Occipital lobe (tissue), 2 donors: ENCODE data around the gene DSTN. TPM values are rescaled to one million over a fixed set of nuclear protein-coding genes. Genes with fewer than 3 reads are reported as not detected.
"Not testable (repeated sequence)": the region's sequence is repeated elsewhere in the genome, so short reads cannot be mapped to it uniquely, and the experiment has no call there.

Experiments
- DNase-seq: peaks from one replicate; lab custom pipeline; 2025; lab: John Stamatoyannopoulos, UW
- total RNA-seq: library from RNA; depleted of rRNA; stranded (reverse); fragments of >200 nt; gene quantifications from one replicate; pipeline ENCODE4 v1.2.3, GENCODE V29; 2014

The DSTN gene
- total RNA-seq, 1 donor from 2014 or later, result 295 TPM

DNA sequence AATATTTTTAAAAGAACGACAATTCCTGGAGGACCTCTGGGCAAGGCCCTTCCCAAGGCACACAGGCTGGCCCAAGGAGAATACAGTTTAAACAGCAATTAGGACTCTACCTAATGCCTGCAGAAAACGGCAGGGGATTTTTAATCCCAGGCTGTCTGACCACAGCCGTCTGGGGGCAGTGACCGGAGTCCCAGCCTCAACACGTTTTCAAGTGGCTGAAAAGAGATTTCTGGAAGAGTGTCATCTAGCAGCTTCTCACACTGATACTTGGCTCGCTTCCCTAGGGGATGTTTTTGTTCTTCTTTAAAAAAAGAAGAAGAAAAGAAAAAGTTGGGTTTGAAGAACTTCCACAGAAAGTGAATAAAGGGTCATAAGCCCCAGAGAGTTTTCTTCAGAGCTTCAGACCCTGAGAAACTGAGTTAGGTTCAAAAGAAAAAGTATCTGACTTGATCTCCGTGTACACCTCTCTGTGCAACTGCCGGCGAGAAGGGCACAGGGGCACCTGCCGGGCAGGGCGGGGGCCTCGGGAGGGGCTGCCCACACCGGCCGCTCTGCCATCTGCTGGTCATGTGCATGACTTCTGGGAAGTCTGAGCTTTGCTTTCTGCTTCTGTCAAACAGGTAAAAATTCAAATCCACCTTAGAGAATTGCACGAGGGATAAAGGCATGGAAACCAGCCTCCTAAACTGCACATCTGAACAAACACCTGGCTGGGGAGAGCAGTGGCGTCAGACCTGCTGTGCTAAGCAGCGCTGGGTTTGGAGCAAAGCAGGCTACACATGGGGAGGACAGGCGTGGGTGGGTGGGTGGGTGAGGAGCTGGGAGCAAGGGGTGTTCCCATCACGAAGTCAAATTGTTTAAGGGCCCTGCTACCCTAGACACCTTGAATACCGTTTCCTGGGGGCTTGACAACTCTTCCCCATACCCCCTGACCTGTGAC lies 79.2 kb downstream of the DSTN start:
- DNase-seq, result no peak

DNA sequence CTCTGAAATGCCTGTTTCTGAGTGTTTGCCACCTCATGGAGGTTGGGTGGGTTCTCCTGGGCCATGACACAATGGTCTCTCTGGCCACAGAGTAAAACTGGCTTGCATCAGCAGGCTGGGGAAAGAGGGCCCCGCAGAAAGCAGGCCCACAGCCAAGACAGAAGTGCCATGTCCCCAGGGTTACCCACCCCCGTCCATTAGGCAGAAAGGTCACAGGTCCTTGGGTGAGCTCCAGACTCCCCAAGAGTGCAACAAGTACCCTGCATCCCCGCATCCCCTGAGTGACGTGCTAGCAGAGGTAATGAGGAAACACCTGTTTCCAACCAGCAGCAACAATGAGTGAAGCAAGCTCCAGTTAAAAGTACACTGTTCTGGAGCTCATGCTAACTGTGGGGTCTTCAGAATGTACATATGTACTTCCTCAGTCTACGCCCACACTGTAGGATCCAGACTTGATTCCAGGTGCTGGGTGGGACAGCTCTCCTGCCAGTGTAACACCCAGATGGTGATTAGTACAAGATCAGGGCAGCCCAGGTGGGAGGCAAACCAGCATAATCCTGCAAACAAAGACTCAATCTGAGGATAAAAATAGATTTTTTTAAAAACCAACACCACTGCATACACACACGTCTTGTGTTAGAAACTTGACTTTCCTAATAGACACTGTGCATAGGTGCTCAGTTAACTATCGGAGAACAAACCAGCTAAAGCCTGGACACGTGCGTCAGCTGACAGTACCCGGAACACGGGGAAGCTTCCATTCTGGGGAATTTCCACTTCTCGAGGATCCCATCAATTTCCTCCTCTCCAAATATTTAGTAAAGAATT lies 80.6 kb downstream of the DSTN start:
- DNase-seq, result no peak

DNA sequence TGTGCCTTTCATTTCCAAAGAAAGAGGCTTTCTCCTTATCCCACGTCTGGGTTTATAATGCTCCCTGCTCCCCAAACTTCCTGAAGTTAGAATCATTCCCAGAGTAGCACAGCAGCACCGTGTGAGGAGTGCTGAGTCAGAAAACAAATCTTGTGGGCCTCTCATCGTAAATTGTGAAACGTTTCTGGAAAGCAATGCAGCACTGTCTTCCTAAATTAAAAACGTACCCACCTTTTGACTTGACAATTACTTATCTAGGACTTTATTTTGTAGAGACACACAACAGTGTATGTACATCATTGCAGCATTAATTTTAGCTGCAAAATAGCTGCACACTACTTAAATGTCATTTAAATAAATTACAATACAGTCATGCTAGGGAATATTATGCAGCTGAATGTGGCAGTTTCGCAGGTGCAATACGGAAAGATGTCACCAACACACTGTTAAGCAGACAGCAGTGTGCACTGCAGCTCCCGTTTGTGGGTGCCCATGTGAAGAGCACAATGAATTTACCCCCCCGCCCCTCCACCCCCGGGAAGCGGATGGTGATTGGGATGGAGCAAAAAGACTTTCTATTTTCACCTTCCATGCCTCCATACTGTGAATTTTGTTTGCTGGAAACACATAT lies 81.4 kb downstream of the DSTN start:
- DNase-seq, result no peak

- no peak for DNase-seq
Observed at GRCh38 chr20:17651760-17652388, 82.0 kb downstream of the DSTN start.

DNA sequence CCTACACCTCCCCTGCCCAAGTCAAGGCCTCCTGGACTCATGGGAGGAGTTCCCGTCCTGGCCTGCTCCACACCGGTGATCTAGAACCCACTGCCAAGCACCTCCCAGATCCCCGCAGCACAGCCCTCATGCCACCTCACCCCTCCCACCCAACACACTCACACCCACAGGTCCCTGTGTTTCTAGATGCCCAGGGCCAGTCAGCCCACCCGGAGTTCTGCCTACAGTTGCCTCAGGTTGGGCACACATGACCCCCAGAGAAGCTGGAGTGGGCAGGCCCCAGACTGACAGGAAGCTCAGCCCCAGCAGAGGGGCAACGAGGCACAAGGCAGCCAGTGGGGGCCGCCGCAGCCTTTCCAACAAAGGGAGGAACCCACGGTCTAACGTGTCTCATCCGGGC lies 82.5 kb downstream of the DSTN start:
- no peak for DNase-seq

DNA sequence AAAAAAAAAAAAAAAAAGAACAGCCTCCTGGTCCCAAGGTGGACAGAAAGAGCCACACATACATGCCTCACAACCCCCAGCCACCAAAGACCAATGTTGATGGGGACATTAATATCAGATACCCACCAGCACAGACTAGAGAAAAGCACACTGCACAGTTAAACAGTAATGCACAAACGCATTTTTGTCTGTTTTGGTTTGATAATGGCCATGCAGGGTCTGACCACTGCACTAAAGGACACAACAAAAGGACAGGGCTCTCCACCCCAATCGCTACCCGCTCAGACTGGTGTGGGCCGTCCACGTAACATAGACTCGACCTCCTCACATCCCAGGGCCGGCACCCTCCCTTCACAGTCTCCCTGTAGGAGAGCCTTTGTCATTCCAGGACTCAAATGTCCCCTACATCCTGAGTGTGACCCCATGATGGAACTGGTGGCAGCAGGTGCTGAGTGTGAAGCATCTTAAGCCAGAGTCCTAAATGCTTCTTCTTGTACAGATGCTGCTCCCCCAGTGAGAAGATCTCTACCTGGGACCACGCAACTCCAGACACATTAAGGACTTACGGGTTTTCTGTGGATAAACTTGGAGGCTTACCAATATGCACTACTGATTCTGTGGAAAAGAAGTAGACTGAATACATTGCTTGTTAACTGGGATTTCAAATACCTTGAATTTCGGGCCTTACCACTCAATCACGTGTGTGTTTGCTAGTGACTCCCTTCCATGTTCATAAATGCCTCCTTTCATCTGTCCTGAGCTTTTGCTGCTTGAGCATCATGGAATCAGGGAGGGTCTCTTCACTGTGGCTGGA lies 84.2 kb downstream of the DSTN start:
- DNase-seq, result no peak

DNA sequence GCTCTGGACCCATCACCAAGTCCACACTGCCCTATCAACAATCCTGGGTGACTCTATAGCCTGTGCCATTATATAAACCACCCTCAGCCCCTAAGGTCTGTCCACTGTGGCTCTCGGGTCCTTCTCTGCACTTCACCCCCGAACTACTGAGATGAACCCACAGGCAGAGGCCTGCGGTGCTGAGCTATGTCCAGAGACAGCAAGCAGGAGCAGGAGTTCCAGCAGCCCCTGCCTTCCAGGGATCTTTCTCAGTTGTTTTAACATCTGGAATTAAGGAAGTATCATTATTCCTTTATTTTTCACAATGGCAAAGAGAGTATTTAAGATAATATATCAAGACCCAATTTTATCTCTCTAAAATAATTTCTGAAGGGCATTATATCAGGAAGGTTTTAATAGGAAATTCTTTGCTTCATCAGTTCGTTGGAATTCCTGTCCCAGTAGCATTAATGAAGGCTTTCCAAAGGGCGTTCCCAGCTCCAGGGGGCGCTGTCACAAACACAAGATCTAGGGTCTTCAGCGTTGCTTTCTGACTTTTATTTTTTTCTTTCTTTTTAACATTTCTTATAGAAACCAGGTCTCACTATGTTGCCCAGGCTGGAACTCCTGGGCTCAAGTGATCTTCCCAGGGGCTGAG lies 84.9 kb downstream of the DSTN start:
- no peak for DNase-seq

GRCh38 chr20:17655286-17655651 lies 85.4 kb downstream of the DSTN start:
- DNase-seq, result no peak

- no peak for DNase-seq
Observed at GRCh38 chr20:17655865-17656479, 86.1 kb downstream of the DSTN start.

- DNase-seq, result no peak
Observed at GRCh38 chr20:17657079-17657825, 87.4 kb downstream of the DSTN start.

- DNase-seq, result no peak
Observed at GRCh38 chr20:17657898-17658647, 88.2 kb downstream of the DSTN start.

DNA sequence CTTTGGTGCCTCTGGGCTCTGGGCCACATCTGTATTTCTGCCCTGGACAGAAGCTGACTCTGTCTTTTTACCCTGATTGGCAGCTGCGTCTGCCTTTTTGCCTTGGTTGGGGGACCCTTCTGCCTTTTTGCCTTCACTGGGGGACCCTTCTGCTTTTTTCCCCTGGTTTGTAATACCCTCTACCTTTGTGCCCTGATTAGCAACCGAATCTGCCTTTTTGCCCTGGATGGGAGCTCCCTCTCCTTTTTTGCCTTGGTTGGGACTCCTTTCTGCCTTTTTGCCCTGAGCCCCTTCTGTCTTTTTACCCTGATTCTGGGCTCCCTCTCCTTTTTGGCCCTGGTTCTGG lies 88.7 kb downstream of the DSTN start:
- no peak for DNase-seq

DNA sequence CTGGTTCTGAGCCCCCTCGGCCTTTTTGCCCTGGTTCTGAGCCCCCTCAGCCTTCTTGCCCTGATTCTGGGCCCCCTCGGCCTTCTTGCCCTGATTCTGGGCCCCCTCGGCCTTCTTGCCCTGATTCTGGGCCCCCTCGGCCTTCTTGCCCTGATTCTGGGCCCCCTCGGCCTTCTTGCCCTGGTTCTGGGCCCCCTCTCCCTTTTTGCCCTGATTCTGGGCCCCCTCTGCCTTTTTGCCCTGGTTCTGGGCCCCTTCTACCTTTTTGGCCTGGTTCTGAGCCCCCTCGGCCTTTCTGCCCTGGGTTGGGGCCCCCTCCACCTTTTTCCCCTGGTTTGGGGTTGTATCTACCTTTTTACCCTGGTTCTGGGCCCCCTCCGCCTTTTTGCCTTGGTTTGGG lies 89.5 kb downstream of the DSTN start:
- not testable (repeated sequence) for DNase-seq

Other genes with a start within 250 kb of the DSTN start
- 0.31 TPM for gene BFSP1, start 38.7 kb upstream of the DSTN start, total RNA-seq
- gene RRBP1, start 112.2 kb downstream of the DSTN start, total RNA-seq, result 5.6 TPM
- gene BANF2, start 129.9 kb downstream of the DSTN start, total RNA-seq, result not detected